Measurements from ENCODE around the gene DHCR7.

GRCh38 chr11:71478528-71478840, 30.3 kb upstream of the DHCR7 start:
- TF ChIP-seq CTCF (IDR thresholded peaks at IDR 0.05), result no peak
- no peak for TF ChIP-seq POLR2A (IDR thresholded peaks at IDR 0.05)

All from Peyer's patch (tissue), 4 donors.